ENCODE data around the gene TWSG1. TPM values are rescaled to one million over a fixed set of nuclear protein-coding genes. Genes with fewer than 3 reads are reported as not detected.

The TWSG1 gene
- total and polyA plus RNA-seq, 2 donors from 2014 or later: 16.9 to 50.1 TPM

DNA sequence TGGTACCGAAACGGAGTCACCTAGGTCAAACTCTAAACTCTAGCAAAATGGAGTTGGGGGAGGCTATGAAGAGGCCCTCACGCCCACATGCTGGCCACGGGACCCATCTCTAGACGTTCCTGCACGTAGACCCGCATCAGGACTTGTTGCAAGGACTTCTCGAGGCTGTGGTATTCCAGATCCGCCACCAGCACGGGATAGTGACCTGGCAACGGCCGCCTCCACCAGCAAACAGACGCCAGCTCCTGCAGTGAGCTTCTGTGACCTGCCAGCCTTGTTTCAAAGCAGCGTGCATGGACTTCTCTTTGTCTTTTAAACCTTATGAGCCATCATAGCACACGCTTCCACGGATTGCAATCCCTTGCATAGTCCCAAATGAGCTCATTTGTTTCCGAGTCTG is 100.5 kb downstream of the TWSG1 start:
- Histone ChIP-seq H3K27ac (ENCODE audit: low read depth in 2 of 2, low read length in 2 of 2) (no peak overlapping the region), H3K27me3 (ENCODE audit: control insufficient read depth, insufficient read depth, low read length) (no peaks in the 10 kb centered on the region), H3K36me3 (ENCODE audit: control insufficient read depth in 2 of 3, insufficient read depth in 3 of 3, low read length in 3 of 3) (no peaks in the 10 kb centered on the region), H3K4me3 (ENCODE audit: low read length in 3 of 3) (no peak overlapping the region), H3K9me3 (ENCODE audit: control insufficient read depth in 2 of 3, insufficient read depth in 1 of 3, low read length in 3 of 3) (no peaks in the 10 kb centered on the region), H3K4me1 (ENCODE audit: control insufficient read depth in 2 of 3, insufficient read depth in 2 of 3, low read depth in 1 of 3, low read length in 3 of 3) (no peaks in the 10 kb centered on the region), H3K9ac (ENCODE audit: low read length in 3 of 3) (no peak overlapping the region)
- TF ChIP-seq, protein P1, sequence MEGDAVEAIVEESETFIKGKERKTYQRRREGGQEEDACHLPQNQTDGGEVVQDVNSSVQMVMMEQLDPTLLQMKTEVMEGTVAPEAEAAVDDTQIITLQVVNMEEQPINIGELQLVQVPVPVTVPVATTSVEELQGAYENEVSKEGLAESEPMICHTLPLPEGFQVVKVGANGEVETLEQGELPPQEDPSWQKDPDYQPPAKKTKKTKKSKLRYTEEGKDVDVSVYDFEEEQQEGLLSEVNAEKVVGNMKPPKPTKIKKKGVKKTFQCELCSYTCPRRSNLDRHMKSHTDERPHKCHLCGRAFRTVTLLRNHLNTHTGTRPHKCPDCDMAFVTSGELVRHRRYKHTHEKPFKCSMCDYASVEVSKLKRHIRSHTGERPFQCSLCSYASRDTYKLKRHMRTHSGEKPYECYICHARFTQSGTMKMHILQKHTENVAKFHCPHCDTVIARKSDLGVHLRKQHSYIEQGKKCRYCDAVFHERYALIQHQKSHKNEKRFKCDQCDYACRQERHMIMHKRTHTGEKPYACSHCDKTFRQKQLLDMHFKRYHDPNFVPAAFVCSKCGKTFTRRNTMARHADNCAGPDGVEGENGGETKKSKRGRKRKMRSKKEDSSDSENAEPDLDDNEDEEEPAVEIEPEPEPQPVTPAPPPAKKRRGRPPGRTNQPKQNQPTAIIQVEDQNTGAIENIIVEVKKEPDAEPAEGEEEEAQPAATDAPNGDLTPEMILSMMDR (IDR thresholded peaks at IDR 0.05; ENCODE audit: borderline replicate concordance, extremely low read depth, insufficient read depth): no peak
- intact Hi-C loops (cut with DNase I): no loop called here
- DNase-seq (no peak), FAIRE-seq (no peak)

DNA sequence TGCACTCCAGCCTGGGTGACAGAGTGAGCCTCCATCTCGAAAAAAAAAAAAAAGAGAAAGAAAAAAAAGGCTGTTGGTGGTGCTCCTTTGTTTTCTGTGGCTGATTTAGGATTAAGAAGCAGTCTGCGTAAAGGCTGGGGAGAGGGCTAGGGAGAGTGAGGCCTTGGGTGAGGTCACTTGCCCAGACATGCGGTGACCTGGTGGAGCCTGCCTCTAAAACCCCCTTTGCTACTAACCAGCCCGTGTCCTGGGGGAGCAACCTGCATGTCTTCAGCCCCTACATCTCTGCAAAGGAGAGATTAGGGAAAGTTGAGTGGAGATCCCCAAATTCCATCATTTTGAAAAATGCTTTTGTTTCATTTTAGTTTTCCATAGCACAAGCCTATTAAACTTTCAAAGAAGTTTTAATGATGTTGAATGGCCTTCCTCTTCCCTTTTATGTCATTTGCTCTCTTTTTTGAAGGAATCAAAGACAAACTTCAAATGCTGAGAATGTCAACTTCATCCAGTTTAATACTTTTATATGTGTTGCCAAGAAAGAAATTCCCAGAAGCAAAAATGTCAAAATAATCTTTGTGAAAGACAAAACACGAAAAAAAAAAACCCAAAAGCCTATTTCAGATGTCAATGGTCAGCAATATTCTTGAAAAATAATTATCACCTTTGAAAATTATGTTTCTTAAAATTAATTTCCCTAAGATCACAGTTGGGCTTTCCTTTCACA is 101.8 kb downstream of the TWSG1 start:
- no peaks in the 10 kb centered on the region for H3K4me1 ChIP-seq (ENCODE audit: control insufficient read depth in 2 of 3, insufficient read depth in 2 of 3, low read depth in 1 of 3, low read length in 3 of 3)
- H3K36me3 ChIP-seq (ENCODE audit: control insufficient read depth in 2 of 3, insufficient read depth in 3 of 3, low read length in 3 of 3): no peaks in the 10 kb centered on the region
- no peaks in the 10 kb centered on the region for H3K9me3 ChIP-seq (ENCODE audit: control insufficient read depth in 2 of 3, insufficient read depth in 1 of 3, low read length in 3 of 3)
- intact Hi-C loops (cut with DNase I): no loop called here
- no peak overlapping the region for H3K27ac ChIP-seq (ENCODE audit: low read depth in 2 of 2, low read length in 2 of 2)
- no peaks in the 10 kb centered on the region for H3K27me3 ChIP-seq (ENCODE audit: control insufficient read depth, insufficient read depth, low read length)
- no peak overlapping the region for H3K9ac ChIP-seq (ENCODE audit: low read length in 3 of 3)
- peak in 2 of 5 donors; percentile 22 to 59 for DNase-seq
- peak; percentile 25 for FAIRE-seq
- TF ChIP-seq, protein P1 (IDR thresholded peaks at IDR 0.05; ENCODE audit: borderline replicate concordance, extremely low read depth, insufficient read depth): no peak
- H3K4me3 ChIP-seq (ENCODE audit: low read length in 3 of 3): no peak overlapping the region

DNA sequence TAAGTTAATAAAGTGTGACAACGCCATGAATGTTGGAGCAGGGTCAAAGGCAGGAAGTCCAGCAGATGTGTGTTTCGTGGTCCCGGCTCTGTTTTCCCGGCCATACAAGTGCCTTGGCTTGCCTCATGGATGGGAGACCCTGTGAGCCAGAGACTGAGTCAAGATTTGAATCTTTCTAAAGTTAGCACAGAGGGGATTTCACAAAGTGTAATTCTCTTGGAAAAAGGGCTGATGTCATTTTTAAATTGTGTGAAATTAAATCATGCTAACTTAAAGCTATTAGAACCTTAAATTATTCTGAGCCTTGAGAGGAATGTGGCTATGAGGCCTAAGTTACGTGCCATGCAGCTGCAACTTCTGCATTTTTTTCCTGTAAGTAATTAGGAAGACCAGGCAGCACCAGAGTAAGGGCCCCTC is 102.5 kb downstream of the TWSG1 start:
- H3K27me3 ChIP-seq (ENCODE audit: control insufficient read depth, insufficient read depth, low read length): no peaks in the 10 kb centered on the region
- DNase-seq: peak in 3 of 5 donors; percentile 42 to 81 (median 71)
- H3K4me1 ChIP-seq (ENCODE audit: control insufficient read depth in 2 of 3, insufficient read depth in 2 of 3, low read depth in 1 of 3, low read length in 3 of 3): no peaks in the 10 kb centered on the region
- H3K4me3 ChIP-seq (ENCODE audit: low read length in 3 of 3): no peak overlapping the region
- H3K9ac ChIP-seq (ENCODE audit: low read length in 3 of 3): no peak overlapping the region
- intact Hi-C loops (cut with DNase I): no loop called here
- H3K27ac ChIP-seq (ENCODE audit: low read depth in 2 of 2, low read length in 2 of 2): no peak overlapping the region
- no peaks in the 10 kb centered on the region for H3K9me3 ChIP-seq (ENCODE audit: control insufficient read depth in 2 of 3, insufficient read depth in 1 of 3, low read length in 3 of 3)
- H3K36me3 ChIP-seq (ENCODE audit: control insufficient read depth in 2 of 3, insufficient read depth in 3 of 3, low read length in 3 of 3): no peaks in the 10 kb centered on the region
- no peak for FAIRE-seq
- TF ChIP-seq, protein P1 (IDR thresholded peaks at IDR 0.05; ENCODE audit: borderline replicate concordance, extremely low read depth, insufficient read depth): no peak

All from kidney (tissue), 14 donors.